Duodenal mucosa (tissue), 2 donors: ENCODE results near the gene IZUMO4.

ENCODE experiments used
- H3K27ac ChIP-seq: one replicate; pipeline ENCODE4 v1.7.0; 2013; ENCODE audit warnings: low read depth, low read length
- H3K27me3 ChIP-seq, 2 donors: one replicate each; pipeline ENCODE4 v1.7.0; 2013; ENCODE audit warnings: low read length in 2 of 2, control low read depth in 1 of 2; ENCODE audit not compliant: insufficient read depth in 2 of 2, control insufficient read depth in 1 of 2
- H3K36me3 ChIP-seq, 2 donors: one replicate each; pipeline ENCODE4 v1.7.0; 2013; ENCODE audit warnings: low read length in 2 of 2, control low read depth in 1 of 2; ENCODE audit not compliant: insufficient read depth in 2 of 2, control insufficient read depth in 1 of 2
- H3K4me1 ChIP-seq, 2 donors: one replicate each; pipeline ENCODE4 v1.7.0; 2013; ENCODE audit warnings: low read length in 2 of 2, control low read depth in 1 of 2; ENCODE audit not compliant: insufficient read depth in 2 of 2, control insufficient read depth in 1 of 2
- H3K4me3 ChIP-seq, 2 donors: one replicate each; pipeline ENCODE4 v1.7.0; 2013; ENCODE audit warnings: low read length in 2 of 2, low read depth in 1 of 2
- H3K9ac ChIP-seq, 2 donors: one replicate each; pipeline ENCODE4 v1.7.0; 2013; ENCODE audit warnings: low read length in 2 of 2, low read depth in 1 of 2
- H3K9me3 ChIP-seq, 2 donors: one replicate each; pipeline ENCODE4 v1.7.0; 2013; ENCODE audit warnings: low read length in 2 of 2, control low read depth in 1 of 2; ENCODE audit not compliant: control insufficient read depth in 1 of 2

The IZUMO4 gene

DNA sequence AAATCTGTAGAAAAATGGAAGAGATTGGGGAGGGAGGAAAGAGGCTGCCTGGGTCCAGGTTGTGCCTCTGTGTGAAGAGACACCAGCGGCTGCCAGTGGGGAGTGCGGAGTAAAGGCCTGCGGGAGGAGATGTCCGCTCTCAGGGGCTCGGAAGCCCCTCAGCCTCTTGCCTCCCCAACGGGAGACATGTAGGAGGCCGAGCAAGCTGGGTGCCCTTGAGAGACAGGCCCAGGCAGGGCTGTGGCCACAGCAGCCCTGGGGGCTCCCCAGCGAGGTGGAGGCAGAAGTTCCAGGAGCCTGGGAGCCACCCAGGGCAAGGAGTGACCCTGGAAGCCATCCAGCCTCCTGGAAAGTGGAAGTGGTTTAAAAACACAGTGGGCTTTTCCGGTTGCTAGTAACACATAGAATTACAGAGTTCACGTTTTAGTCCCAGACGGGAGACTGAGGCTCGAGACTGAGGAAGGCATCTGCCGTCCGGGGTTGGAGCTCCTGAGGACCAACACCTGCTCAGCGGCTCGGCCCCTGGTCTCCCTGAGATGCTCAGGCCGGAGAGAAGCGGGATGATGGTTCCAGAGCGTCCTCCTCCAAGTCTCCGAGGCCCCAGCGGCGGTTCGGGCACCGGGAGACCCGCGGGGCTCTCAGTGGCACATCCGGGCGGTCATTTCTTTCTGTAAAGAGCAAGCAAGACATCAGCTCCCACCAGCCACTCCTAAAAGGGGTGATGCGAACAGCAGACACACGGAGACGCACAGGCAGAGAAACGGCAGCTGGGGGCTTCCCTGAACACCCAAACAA is 23.8 kb upstream of the IZUMO4 start:
- Histone ChIP-seq H3K9ac (no peak overlapping the region), H3K4me1 (no peaks in the 10 kb centered on the region), H3K9me3 (no peaks in the 10 kb centered on the region), H3K27ac (no peak overlapping the region), H3K27me3 (no peaks in the 10 kb centered on the region), H3K4me3 (no peak overlapping the region), H3K36me3 (peaks cover 27 to 47% of the 10 kb centered on the region in 2 donors)

DNA sequence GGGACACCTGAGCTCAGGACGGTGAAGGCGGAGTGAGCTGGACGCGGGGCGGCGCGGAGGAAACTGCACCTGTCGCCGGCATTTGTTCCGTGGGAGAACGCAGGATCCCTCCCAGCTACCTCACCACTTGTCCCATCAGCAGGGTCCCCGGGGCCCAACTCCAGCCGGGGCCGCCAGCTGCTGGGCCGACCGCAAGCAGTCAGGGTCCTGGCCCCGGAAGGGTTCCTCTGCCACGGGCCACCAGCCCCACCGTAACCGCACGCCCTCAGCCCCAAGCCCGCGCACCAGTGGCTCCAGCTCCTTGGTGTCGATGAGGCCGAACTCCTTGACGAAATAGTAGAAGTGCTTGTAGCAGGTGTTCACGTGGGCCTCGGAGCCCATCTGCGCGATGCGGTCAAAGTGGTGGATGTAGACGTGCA is 20.2 kb upstream of the IZUMO4 start:
- no peaks in the 10 kb centered on the region for H3K9me3 ChIP-seq
- H3K36me3 ChIP-seq: peaks cover 25 to 66% of the 10 kb centered on the region in 2 donors
- H3K27ac ChIP-seq: no peak overlapping the region
- no peaks in the 10 kb centered on the region for H3K27me3 ChIP-seq
- no peak overlapping the region for H3K9ac ChIP-seq
- no peak overlapping the region for H3K4me3 ChIP-seq
- H3K4me1 ChIP-seq: no peaks in the 10 kb centered on the region

DNA sequence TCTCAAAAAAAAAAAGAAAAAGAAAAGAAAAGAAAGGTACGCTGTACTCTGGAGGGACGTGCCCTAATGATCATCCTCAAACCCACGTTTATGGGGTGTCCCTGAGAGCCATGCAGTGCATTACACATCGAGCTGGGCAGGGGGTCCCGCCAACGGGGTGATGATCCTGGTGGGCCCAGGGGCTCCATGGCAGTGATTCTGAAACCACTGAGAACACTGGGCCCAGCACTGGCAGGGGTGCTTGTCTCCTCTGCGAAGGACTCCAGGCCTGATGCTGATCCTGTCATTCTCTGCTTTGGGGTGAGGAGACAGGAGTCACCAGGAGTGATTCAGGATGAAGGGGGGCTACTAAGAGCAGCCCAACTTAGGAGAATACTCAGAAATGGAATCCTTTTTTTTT is 19.3 kb upstream of the IZUMO4 start:
- Histone ChIP-seq H3K4me1 (peaks cover 3 to 4% of the 10 kb centered on the region in 2 donors), H3K27ac (no peak overlapping the region), H3K27me3 (no peaks in the 10 kb centered on the region), H3K36me3 (peaks cover 21 to 63% of the 10 kb centered on the region in 2 donors), H3K9me3 (no peaks in the 10 kb centered on the region), H3K9ac (no peak overlapping the region), H3K4me3 (no peak overlapping the region)

DNA sequence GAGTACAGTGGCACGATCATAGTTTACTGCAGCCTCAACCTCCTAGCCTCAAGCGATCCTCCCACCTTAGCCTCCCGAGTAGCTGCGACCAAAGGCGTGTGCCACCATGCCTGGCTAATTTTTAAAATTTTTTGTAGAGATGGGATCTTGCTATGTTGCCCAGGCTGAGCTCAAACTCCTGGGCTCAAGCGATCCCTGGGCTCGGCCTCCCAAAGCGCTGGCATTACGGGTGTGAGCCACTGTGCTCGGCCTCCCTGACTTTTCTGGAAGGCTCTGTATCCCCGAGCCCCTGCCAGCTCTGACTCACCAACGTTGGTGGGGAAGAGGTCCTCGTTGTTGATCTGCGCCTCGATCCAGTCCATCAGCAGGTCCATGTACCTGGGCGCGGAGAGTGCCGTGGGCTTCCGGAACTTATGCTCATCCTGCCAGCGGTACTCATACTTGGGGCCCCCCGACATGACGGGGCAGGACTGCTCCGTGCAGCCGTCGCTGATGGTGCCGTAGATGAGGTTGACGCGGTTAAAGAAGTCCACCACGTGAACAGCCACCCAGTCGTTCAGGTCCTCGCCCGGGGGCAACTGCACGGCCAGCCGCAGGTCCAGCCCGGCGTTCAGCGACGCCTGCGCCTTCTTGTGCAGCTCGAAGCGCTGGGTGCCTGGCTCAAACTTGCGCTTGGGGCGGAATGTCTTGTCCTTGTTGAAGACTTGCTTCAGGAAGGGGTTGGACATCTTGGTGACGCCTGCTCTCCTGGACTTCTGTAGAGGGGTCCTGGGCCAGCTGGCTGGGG is 18.7 kb upstream of the IZUMO4 start:
- Histone ChIP-seq H3K36me3 (peaks cover 14 to 56% of the 10 kb centered on the region in 2 donors), H3K27ac (no peak overlapping the region), H3K4me3 (no peak overlapping the region), H3K4me1 (peaks cover 3 to 8% of the 10 kb centered on the region in 2 donors), H3K9me3 (no peaks in the 10 kb centered on the region), H3K9ac (no peak overlapping the region), H3K27me3 (no peaks in the 10 kb centered on the region)

DNA sequence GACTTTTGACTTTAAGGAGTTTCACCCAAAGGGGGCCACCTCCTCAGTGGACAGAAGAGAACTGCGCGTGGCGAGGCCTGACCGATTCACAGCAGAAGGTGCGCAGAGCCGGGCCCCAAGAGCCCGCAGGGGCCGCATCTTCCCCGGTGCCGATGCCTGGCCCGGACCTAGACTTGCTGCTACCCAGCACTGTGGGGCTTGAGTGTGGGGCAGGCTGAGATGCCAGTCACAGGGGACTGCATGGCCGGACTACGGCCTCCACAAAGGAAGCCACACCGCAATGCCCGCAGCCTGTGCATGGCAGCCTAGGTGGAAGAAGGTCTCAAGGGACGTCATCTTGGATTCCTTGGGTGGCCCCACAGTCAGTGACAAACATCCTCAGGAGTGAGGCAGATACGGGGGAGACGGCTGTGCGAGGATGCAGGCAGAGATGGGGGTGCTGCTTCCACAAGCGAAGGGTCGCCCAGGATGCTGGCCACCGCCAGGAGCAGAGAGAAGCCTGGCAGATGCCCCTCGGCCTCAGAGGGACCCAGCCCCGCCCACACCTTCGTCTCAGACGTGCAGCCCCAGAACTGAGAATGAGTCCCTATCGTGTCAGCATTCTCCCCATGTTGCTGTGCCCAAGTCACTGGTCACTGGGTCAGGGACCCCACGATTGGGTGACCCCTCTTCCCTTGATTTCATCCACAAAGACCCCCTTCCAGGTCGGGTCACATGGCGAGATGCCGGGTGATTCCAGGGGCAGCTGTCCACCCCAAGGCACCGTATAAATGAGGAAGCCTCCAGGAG is 17.4 kb upstream of the IZUMO4 start:
- Histone ChIP-seq H3K4me3 (no peak overlapping the region), H3K4me1 (peaks cover 3 to 8% of the 10 kb centered on the region in 2 donors), H3K9me3 (no peaks in the 10 kb centered on the region), H3K27ac (no peak overlapping the region), H3K9ac (no peak overlapping the region), H3K27me3 (no peaks in the 10 kb centered on the region), H3K36me3 (peaks cover 10 to 51% of the 10 kb centered on the region in 2 donors)

DNA sequence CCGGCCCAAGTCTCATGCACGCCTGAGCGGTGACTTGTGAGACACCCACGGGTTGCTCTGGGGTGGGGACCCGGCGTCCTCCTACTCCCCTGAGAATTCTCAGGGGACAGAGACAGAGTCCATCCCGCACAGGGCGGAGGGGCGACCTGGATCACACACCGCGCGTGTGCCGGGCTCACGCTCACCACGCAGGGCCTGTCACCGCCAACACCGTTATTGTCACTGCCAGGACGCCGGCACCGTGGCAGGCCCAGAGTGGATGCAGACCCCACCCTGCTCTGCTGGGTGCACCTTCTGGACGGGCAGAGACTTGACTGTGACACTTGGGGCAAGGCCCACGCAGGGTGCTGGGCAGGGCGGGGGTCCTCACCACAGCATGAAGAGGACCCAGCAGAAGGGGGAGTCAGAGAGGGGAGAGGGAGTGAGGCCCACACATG is 16.8 kb upstream of the IZUMO4 start:
- H3K27me3 ChIP-seq: no peaks in the 10 kb centered on the region
- H3K9me3 ChIP-seq: no peaks in the 10 kb centered on the region
- H3K36me3 ChIP-seq: peaks cover 10 to 51% of the 10 kb centered on the region in 2 donors
- no peak overlapping the region for H3K9ac ChIP-seq
- H3K4me1 ChIP-seq: peaks cover 3 to 8% of the 10 kb centered on the region in 2 donors
- H3K4me3 ChIP-seq: no peak overlapping the region
- no peak overlapping the region for H3K27ac ChIP-seq

DNA sequence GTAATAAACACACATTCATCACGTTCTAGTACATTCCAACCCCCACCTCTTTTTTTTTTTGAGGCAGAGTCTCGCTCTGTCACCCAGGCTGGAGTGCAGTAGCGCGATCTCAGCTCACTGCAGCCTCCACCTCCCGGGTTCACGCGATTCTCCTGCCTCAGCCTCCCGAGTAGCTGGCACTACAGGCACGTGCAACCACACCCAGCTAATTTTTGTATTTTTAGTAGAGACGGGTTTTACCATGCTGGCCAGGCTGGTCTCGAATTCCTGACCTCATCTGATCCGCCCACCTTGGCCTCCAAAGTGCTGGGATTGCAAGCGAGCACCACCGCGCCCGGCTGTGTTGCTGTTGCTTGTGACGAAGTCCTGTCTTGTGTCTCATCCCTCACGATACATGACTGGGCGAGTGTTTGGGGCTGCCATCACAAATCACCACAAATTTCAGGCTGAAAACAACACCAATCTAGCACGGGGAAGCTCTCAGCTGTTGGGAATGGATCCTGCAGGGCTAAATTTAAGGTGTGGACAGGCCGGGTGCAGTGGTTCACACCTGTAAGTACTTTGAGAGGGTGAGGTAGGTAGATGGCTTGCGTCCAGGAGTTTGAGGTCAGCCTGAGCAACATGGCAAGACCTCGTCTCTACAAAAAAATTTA is 16.3 kb upstream of the IZUMO4 start:
- Histone ChIP-seq H3K27me3 (no peaks in the 10 kb centered on the region), H3K4me1 (peaks cover 3 to 8% of the 10 kb centered on the region in 2 donors), H3K9me3 (no peaks in the 10 kb centered on the region), H3K27ac (no peak overlapping the region), H3K9ac (no peak overlapping the region), H3K4me3 (no peak overlapping the region), H3K36me3 (peaks cover 9 to 47% of the 10 kb centered on the region in 2 donors)

DNA sequence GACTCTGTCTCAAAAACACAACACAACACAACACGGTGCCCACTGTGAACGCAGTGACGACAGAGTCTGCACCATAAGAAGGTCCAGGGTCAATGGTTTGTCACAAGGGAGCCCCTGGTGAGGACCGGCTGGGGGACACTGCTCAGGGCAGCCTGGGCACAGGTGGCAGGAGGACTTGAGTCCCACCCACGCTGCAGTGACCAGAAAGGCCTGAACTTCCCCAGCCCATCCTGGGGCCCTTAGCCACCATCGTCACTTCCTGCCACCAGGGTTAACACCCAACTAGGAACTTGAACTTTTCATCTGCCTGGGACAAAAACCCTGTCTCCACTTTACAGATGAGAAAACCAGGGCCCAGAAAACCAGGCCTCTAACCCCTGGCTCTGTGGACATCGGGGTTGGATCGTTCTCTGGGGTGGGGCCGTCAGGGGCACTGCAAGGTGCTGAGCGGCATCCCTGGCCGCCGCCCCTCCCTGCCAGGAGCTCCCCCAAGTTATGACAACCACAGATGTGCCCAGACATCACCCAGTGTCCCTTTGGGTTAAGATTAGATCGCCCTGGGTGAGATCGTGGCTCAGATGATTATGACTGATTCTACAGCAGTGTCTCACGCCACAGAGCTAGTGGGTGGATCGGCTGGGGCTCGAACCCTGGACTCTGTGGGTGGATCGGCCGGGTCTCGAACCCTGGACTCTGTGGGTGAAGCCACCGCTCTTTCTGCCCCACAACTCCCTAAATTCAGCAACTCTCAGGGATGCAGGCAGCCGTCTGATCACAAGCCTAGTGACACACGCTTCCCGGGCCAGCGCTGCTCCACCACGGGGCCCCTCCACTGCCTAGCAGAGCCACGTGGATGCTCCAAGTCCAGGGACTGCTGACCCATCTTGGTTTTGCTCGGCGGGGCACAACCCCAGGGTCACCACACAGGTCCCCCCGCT is 14.6 kb upstream of the IZUMO4 start:
- H3K27me3 ChIP-seq: no peaks in the 10 kb centered on the region
- H3K9ac ChIP-seq: peak overlapping the region; percentile 32 to 34
- H3K9me3 ChIP-seq: no peaks in the 10 kb centered on the region
- H3K4me1 ChIP-seq: peaks cover 3 to 16% of the 10 kb centered on the region in 2 donors
- peaks cover 7 to 35% of the 10 kb centered on the region in 2 donors for H3K36me3 ChIP-seq
- peak overlapping the region; percentile 62 for H3K27ac ChIP-seq
- peak overlapping the region; percentile 50 to 56 for H3K4me3 ChIP-seq
